TTC549 (cell line): Measurements from ENCODE around the gene PAOX.

Experiments used
- FAIRE-seq: peaks from 2 replicates; lab custom pipeline; 2012; peaks lifted over from hg19 to GRCh38; lab: Jason Lieb, UNC

The PAOX gene

GRCh38 chr10:133440633-133441285 lies 61.7 kb downstream of the PAOX start:
- no peak for FAIRE-seq
